ENCODE results near the gene KIF26A.

DNA sequence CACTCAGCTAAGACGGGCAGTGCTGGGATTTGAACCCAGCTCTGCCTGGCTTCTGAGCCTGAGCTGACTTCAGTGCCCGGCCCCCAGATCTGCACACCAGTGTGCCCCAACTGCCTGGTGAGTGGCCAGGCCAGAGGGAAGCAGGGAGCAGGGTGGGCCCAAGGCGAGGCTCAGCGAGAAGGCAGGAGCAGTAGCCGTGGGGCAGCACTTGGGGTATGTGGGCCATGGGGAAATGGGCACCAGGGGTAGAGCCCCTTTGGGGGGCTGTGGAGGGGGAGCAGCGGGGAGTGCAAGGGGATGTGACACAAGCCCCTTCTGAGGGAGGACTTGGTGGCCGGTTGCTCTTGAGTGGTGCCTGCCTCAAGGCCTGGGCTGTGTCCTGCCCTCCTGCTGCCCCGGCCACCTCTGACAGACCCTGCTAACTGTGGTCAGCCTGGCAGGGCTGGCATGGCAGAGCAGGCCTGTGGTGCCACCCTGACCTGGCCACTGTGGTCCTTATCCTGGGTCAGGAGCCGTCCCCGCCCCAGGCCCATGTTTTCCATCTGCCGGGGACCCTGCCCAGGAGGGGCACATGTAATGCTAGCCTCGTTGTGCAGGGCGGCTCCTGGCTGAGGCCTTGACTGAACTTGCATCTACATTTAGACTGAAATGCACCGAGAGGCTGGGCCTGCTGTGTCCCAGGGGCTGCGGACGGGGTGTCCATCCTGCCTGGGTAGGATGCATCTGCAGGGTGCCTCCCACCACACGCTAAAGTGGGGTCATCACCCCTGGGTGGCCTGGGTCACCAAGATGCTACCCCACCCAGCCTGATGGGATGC is 90.5 kb downstream of the KIF26A start:
- no peak for TF ChIP-seq POLR2A (IDR thresholded peaks at IDR 0.05)
- TF ChIP-seq, protein P1, sequence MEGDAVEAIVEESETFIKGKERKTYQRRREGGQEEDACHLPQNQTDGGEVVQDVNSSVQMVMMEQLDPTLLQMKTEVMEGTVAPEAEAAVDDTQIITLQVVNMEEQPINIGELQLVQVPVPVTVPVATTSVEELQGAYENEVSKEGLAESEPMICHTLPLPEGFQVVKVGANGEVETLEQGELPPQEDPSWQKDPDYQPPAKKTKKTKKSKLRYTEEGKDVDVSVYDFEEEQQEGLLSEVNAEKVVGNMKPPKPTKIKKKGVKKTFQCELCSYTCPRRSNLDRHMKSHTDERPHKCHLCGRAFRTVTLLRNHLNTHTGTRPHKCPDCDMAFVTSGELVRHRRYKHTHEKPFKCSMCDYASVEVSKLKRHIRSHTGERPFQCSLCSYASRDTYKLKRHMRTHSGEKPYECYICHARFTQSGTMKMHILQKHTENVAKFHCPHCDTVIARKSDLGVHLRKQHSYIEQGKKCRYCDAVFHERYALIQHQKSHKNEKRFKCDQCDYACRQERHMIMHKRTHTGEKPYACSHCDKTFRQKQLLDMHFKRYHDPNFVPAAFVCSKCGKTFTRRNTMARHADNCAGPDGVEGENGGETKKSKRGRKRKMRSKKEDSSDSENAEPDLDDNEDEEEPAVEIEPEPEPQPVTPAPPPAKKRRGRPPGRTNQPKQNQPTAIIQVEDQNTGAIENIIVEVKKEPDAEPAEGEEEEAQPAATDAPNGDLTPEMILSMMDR (IDR thresholded peaks at IDR 0.05): no peak
